Measurements from ENCODE around the gene MGLL.

The MGLL gene

GRCh38 chr3:127787571-127788365 lies 34.5 kb downstream of the MGLL start:
- DNase-seq: no peak

GRCh38 chr3:127787071-127787490 lies 35.2 kb downstream of the MGLL start:
- DNase-seq: no peak

- DNase-seq: no peak
Observed at GRCh38 chr3:127786353-127787070, 35.8 kb downstream of the MGLL start.

GRCh38 chr3:127785711-127786265 lies 36.5 kb downstream of the MGLL start:
- no peak for DNase-seq

- DNase-seq: peak; percentile 72
Observed at GRCh38 chr3:127784865-127785710, 37.2 kb downstream of the MGLL start.

- no peak for DNase-seq
Observed at GRCh38 chr3:127784283-127784682, 38.0 kb downstream of the MGLL start.

- no peak for DNase-seq
Observed at GRCh38 chr3:127783642-127784160, 38.6 kb downstream of the MGLL start.

- DNase-seq: no peak
Observed at GRCh38 chr3:127783166-127783565, 39.1 kb downstream of the MGLL start.

- DNase-seq: peak; percentile 7
Observed at GRCh38 chr3:127781411-127782001, 40.8 kb downstream of the MGLL start.

- no peak for DNase-seq
Observed at GRCh38 chr3:127780536-127781400, 41.5 kb downstream of the MGLL start.

- DNase-seq: peak; percentile 67
Observed at GRCh38 chr3:127779747-127780146, 42.6 kb downstream of the MGLL start.

GRCh38 chr3:127777921-127778656 lies 44.2 kb downstream of the MGLL start:
- DNase-seq: no peak

GRCh38 chr3:127777332-127777731 lies 45.0 kb downstream of the MGLL start:
- peak; percentile 61 for DNase-seq

- no peak for DNase-seq
Observed at GRCh38 chr3:127776347-127776746, 46.0 kb downstream of the MGLL start.

- DNase-seq: peak; percentile 18
Observed at GRCh38 chr3:127775398-127776109, 46.8 kb downstream of the MGLL start.

GRCh38 chr3:127774647-127775046 lies 47.7 kb downstream of the MGLL start:
- DNase-seq: no peak

- DNase-seq: no peak
Observed at GRCh38 chr3:127773752-127774395, 48.4 kb downstream of the MGLL start.

GRCh38 chr3:127772827-127773751 lies 49.2 kb downstream of the MGLL start:
- no peak for DNase-seq
